NCI-H2196 (cell line): ENCODE data around the gene CACNA1D.
"Not testable (repeated sequence)": the region's sequence is repeated elsewhere in the genome, so short reads cannot be mapped to it uniquely, and the experiment has no call there.

Experiments
- DNase-seq: peaks from one replicate; lab custom pipeline; 2025; ENCODE audit not compliant: unreplicated experiment; lab: John Stamatoyannopoulos, UW

The CACNA1D gene

DNA sequence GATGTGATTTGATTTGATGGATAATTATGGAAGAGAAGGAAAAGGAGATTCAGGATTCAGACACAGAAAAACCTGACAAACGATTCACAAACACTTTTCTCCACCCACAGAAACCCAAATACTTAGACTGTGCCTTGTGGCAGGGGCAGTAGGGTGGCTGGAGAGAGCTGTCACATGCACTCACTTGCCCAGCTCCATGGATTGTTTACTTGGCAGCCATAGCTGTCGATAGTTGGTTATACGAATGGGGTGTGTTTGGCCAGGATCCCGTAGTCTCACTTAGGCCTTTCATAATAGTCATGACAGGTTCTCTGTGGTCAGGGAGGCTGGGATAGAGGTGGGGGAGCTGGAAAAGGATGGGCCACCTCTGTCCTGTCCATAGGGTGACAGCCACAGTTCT lies 76.9 kb downstream of the CACNA1D start:
- DNase-seq = peak; percentile 9

DNA sequence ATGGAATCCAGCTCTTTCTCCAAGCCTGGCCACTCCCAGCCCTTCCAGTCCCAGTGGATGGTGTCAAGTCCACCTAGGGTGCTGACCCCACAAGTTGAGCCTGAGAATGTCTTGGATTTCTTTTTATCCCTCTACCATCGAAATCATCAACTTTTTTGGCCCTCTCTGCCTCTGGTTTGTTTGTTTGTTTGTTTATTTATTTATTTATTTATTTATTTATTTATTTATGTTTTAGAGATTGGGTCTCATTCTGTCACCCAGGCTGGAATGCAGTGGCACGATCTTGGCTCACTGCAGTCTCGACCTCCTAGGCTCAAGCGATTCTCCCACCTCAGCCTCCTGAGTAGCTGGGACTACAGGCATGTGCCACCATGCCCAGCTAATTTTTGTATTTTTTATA lies 77.8 kb downstream of the CACNA1D start:
- not testable (repeated sequence) for DNase-seq

DNA sequence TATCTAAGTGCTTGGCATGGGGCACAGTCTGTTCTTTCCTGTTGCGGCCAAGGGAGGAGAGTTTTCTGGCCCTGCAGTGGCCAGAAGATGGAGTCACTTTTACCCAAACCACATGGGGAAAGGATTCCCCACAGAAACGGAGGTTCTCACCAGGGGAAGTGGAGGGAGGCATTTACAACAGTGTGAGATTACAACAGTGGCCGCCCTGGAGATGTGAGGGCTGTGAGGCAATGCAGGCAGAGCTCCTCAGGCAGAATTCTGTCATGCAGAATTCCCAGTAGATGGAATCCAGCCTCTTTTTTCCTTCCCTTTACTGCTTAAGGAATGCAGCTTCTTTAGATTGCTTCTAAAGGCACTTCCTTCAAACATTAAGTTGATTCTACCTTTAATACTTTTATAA lies 83.1 kb downstream of the CACNA1D start:
- DNase-seq = no peak

DNA sequence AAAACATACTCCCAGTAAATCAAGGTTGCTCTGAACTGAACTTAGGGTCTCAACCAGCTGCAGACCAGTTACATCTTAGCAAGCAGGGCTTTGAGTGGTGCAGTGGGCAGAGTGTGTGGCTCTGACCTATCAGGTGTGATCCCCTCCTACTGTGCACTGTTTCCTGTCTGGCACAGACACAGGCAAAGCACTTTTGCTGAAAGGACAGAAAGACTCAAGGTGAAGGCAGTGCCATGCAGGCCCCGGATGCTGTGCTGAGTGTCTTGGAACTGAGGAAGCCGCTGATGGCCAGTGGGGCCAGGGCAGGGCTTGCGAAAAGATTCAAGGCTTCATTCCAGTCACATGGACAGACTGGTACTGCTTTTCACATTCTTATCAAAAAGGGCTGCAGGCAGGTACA lies 85.2 kb downstream of the CACNA1D start:
- DNase-seq = no peak

DNA sequence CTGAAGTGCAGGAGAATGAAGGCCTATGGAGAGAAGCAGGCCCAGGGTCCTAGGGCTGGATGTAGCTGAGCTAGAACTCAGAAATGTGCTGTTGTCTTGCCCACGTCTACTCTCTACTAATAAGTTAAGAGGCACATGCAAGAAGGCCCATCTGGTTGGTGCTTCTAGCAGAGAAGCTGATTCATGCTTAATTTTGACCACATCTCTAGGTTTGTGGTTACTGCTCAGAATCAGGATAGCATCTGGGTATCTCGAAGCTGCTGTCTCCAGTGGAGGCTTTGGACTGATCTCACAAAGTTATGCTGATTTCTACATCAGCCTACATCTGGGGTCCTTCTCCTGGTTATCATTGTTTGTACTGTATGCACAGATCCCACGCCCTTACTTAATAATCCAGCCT lies 87.3 kb downstream of the CACNA1D start:
- no peak for DNase-seq

DNA sequence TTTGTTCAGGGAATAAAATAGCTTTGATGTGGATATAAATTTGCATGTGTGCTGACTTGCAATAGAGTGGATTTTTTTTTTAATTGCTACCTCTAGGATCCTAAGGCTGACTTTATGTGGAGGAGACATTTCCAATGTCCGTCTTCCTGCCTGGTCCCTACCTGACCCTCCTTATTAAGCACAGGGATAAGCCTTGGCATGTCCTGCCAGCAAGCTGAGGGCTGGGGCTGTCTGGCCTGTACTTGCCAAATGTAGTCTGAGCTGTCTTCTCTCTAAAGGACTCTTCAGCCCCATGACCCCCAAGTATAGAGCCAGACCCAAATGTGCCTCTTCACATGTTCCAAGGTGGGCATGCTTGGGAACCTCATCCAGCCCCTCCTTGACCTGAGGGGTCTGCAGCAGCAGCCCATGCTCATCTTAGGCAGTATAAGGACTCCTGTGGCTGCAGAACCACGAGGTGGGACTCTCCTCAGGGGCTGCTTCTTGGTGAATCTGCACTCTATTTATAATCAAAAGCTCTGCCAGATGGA lies 88.8 kb downstream of the CACNA1D start:
- DNase-seq = no peak

DNA sequence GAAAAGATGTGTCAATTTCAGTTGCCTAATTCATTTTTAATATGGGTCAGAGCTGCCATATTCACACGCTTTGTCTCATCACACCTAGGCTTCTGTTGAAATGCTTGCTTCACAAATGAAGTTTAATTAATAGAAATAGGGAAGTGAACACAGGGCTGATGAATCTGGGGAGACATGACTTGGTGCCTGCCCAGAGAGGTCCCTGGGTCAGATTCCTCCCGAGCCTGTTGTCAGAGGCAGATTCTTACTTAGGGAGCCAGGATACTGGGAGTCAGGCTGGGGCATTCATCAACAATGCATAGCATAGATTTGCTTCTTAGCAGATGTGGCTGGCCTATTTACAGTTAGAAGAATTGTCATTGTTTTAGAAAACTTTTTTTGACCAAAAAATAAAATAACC lies 90.6 kb downstream of the CACNA1D start:
- DNase-seq = no peak

DNA sequence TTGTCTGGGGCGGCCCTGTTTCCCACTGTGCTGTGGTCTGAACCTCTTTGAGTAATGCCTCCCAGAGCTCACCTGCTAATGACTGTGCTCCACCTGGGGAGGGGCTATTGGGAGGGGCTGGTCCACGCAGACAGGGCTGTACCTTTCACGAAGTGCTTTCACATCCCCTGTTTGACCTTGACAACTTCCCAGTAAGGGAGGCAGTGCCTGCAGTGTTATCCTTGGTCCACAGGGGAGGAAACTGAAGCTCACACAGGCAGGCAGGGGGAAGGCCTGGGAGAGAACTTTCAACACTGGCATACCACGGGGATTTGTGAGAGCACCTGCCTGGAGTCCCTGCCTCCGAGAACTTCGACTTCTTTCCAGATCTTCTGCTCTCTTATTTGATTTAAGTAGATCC lies 91.2 kb downstream of the CACNA1D start:
- DNase-seq = no peak

DNA sequence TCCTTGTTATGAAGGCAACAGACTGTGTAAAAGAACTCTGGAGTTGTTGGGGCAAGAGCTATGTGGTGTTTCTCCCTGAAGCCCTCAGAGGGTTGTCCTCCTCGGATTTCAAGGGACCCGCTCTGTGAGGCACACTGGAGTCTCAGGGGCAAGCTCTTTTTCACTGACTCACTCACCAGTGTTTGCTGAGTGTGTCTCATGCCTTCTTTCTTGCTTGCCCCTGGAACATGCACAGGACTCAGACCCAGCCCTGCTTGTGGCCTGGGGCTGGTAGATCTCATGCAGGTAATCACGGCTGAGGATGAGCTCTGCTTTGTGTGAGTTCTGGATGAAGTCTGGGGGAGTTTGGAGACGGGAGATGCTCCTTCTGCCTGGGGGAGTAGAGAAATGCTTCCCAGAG lies 93.7 kb downstream of the CACNA1D start:
- no peak for DNase-seq

DNA sequence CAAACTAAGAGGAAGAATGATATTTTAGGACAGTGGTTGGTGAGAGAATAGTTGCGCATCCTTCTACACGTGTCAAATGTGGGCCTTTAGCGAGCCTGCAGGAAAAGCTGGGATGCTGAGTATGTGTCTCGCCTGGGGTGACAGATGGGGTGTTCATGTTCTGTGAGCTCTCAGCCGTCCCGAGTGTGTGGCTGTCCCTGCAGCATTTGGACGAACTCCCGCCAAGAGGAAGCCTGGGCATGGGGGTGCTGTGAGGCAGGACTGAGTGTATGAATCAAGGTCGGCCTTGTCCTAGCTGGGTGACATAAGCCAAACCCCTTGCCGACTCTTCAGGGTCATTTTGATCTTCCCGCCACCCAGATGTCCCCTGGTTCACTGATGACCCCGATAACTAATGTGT lies 94.8 kb downstream of the CACNA1D start:
- DNase-seq = no peak

DNA sequence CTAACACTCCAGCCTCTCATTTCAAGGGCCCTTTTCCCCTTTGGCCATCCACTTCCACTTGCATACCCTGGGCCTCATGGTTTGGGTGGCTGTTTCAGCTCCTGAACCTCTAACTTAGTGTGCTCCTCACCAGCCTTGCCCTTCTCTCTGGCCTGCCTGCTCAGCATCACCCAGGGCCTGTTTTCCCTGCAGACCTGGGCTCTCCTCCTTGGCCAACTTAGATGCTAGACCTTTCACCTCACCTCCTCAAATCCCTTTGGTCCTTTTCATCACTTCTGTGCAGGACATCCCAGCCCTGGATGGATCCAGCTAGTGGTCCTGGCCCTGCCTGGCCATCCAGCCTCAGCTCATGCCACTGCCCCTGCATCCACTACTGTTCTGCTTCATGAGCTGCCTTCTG lies 95.4 kb downstream of the CACNA1D start:
- DNase-seq = no peak

DNA sequence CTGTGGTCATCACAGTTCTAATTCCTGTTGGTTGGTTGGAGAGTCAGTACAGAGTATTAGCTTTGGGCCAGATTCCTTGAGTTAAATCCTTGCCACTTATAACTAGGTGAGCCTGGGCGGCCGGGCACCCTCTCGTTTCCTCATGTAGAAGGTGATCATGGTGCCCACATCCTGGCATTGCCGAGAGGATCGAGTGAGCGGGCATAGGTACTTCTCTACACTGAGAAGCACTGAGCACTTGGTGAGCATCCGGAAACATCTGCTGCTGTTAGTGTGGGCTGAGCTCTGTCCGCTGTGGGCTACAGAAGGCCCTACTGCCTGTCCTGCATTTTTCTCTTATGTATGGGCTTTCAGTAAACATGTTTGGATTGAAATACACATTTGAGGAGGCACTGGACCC lies 96.2 kb downstream of the CACNA1D start:
- no peak for DNase-seq

DNA sequence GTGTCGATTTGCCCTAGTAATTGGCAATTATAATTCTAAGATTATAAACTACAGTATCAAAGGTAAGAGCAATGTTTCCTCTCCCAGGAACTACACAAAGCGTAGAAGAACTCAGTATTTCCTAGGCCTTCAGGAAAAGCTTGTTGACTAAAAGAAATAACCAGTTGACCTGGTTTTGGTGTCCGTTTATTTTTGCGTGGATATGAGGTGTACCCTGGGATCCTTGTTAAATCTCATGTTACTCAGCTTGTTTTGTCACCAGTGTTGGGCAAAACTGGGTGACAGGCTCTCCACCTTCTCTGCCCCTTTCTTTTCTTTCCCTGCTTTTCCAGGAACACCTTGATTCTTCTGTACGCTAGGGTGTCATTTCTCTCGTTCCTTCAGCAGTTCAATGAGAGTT lies 97.2 kb downstream of the CACNA1D start:
- DNase-seq = no peak

DNA sequence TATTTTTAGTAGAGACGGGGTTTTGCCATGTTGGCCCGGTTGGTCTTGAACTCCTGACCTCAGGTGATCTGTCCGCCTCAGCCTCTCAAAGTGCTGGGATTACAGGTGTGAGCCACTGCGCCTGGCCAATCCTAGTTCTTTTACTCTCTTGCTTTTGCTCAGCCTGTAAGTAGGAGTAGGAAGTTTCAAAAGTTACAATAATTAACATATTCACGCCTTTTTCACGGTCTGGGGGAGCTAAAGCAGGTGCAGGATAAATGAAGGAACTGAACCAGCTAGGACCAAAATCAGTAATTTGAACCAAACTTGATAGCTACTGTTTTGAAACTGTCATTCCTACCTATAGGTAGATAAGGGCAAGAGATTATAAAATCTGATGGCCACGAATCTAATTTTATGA lies 98.5 kb downstream of the CACNA1D start:
- DNase-seq = no peak

DNA sequence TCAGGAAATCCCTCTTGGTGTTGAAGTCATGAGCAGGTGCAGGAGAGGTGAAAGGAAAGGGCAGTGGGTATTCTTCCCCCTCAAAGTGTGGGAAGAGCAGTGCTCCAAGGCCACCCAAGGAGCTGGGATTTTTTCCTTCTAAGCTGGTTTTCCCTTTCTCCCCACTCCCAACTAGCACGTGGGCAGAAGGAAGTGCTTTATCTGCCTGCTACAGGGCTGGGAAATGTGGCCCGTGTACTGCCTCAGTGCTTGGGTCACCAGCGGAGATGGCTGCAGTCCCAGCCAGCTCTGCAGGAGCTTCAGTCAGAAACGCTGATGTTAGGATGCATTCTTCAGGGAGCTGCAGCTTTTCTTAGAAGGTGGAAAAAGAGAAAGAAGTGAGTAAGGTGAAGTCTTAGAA lies 99.2 kb downstream of the CACNA1D start:
- no peak for DNase-seq

DNA sequence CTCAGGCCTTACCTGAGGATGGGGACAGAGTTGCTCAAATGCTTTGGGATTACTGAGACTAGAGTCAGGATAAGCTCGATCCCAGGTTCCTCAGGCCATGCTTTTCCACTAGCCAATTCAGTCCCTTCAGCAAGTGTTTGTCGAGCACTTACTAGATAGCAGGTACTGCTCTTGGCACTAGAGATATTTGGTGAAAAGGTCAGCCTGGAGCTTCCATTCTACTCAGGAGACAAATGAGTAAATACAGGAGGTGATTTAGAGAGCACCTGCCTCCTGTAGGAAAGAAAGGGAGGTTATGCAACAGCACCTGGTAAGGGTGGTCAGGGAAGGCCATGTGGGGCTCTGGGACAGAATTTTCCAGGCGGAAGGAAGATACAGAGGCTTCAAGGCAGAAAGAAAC lies 99.9 kb downstream of the CACNA1D start:
- DNase-seq = no peak

DNA sequence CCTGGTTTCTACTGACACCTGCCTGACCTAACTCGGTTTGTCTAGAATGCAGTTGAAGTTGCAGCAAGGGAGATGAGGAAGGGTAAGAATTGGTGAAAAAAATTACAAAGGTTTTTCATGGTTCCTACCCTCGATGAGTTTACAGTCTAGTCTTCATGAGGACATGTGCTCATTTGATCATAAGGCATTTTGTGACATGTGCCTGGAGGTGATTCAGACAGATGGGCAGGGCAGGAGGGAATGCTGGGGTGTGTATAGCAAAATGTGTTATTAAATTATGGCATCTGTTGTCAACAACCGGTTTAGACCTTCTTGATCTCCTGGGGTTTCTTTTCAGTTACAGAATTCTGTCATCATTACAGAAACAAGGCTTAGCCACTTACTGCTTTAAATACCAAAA lies 101.2 kb downstream of the CACNA1D start:
- no peak for DNase-seq

DNA sequence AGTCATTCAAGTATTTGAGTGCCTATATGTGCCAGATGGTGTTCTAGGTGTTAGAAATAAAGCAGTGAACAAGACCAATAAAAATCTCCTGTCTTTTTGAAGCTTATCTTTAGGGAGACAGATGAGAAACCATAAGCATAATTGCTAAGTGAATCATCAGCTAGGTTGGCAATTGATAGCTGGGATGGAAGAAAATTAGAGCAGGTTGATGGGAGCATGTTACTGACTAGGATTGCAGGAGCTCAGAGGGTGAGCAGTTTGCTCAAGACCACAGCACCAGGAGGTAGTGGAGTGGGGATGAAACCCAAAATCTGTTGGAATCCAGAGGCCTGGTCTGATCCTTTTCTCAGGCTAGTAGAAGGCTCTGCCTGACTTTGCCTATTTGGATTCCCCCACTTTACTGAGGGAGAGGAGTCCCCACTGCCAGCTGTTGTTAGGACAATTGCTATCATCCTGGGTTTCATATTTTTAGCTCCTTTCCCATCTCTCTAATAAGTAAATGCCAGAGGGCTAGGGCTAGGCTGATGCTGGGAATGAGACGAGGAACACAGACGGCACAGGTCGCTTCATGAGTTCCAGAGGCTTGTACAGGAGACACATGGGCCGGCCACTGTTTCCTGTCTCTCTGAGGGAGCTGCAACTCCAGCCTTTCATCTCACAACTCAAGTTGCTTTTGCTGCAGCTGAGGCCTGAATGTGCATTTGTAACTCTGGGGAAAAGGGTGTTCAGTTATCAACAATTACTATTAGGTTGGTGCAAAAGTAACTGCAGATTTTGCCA lies 102.9 kb downstream of the CACNA1D start:
- no peak for DNase-seq

DNA sequence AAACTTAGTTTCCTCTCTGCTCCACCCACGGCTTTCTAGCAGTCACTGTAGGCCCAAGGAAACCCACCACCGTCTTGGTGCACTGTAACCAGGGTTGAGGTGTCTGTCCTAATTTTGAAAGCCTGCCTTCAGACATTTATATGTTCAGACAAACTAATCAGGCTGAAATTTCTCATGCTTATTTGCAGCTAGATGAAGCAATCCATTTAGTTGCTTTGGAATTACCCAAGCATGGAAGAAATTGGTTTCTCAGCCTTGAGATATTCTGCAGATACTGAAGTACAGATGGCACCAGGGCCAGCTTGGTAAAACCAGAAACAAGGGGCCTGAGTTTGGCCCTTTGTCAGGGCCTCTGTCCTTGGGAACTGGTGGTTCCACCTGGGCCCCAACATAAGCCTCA lies 105.4 kb downstream of the CACNA1D start:
- no peak for DNase-seq

DNA sequence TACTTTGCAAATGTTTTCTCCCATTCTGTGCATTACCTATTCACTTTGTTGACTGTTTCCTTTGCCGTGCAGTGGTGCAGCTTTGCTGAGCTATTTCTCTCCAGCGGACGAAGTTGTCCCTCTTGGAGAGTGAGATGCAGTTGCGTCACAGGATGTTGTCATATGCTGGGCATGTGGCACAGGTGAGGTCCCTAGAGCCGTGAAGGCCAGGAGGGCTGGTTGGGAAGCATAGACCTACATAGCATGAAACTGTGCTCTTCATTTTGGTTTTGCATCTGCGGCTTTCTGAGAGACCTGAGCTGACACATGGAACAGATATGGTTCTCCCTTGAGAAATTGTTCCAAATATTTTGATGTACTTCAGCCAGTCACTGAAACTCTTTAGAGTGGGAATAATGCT lies 108.5 kb downstream of the CACNA1D start:
- no peak for DNase-seq

DNA sequence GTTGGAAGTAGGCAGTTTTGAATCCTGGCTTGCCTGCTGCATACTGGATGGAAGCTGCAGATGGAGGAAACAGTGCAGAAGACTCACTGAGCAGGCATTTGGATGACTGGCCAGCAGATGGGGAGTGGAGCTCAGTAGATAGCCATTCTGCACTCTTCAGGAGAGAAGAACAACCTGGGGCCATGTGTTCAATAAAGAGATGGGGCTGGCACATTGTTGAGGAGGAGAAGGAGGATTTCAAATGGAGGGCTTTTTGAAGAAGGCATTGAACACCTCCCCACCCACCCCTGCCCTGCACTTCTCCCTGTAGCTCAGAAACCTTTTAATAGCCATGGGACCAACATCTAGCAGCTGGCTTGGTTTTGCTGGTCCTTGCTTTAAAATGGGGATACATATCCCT lies 109.8 kb downstream of the CACNA1D start:
- DNase-seq = no peak

DNA sequence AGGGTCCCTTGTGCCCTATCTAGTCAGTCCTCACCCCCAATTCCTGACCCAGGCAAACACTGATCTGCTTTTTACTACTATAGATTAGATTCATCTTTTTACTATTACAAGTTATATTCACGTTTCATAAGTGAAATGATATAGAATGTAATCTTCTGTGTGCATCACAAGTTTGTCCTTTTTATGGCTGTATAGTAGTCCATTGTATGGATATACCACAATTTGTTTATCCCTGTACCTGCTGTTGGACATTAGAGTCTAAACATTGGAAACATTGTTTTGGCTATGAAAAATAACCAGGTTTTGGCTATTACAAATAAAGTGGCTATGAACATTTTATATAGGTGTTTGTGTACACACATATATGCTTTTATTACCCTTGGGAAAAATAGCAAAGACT lies 112.4 kb downstream of the CACNA1D start:
- no peak for DNase-seq

DNA sequence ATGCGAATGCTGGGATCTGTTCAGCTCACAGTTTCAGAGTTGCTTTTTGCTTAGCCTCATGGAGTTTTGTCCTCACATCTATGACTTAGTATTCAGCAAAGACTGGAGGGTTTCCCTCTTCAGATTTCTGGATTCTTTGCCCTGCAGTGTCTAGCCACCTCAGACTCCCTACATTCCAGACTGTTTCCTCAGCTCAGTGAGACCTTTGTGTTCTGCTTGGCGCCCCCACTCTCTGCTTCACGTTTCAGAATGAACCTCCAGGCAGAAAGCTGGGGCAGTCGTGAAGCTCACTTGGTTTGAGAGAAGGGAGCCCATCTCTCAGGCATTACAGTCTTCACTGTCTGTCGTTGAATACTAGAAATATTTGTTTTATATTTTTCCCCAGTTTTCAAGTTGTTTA lies 118.1 kb downstream of the CACNA1D start:
- no peak for DNase-seq
